Measurements from ENCODE around the gene KIF16B. TPM values are rescaled to one million over a fixed set of nuclear protein-coding genes. Genes with fewer than 3 reads are reported as not detected.

Gene KIF16B
- total and polyA plus RNA-seq, 2 experiments from 2014 or later = 6.5 to 11.1 TPM

DNA sequence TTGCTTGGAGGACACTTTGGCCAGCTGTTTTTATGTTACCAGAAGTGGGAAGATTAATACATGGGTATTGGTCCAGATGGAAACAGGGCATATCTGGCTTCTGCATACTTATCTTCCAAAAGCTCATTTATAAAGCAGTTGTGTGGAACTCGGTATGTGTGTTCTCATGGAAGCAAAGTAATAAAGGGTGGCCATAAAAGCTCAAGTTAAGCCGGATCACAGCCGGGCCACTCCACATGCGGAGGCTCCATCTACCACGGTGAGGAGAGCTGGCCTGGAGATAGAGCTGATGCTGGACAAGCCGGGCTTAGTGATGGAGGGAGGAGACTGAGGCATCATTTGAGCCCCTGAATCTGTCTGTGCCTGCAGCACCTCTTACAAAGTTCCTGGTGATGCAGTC lies 38.6 kb upstream of the KIF16B start:
- Histone ChIP-seq H3K4me3 (no peak overlapping the region), H3K79me2 (replicated peaks; ENCODE audit: insufficient read depth) (no peaks in the 10 kb centered on the region), H3K9me2 (ENCODE audit: insufficient read depth) (no peaks in the 10 kb centered on the region), H4K20me1 (replicated peaks; ENCODE audit: insufficient read depth) (no peaks in the 10 kb centered on the region), H3K4me2 (no peak overlapping the region), H3K27me3 (ENCODE audit: insufficient read depth) (no peaks in the 10 kb centered on the region), H3K36me3 (ENCODE audit: insufficient read depth) (no peaks in the 10 kb centered on the region), H2AFZ (no peak overlapping the region), H3K4me1 (ENCODE audit: insufficient read depth) (no peaks in the 10 kb centered on the region), H3K27ac (ENCODE audit: low read depth) (no peak overlapping the region), H3F3A (replicated peaks; ENCODE audit: low read depth) (no peaks in the 10 kb centered on the region)
- ATAC-seq = no peak
- Mint-ChIP-seq H3K9me3 (peaks cover 4% of the 10 kb centered on the region; the same call in 2 of the 3 replicates), H3K36me3 (ENCODE audit: low read depth) (peaks cover 4% of the 10 kb centered on the region; the same call in 2 of the 3 replicates), H3K27ac (no peak overlapping the region), H3K4me1 (peaks cover 7% of the 10 kb centered on the region; the same call in 2 of the 3 replicates), H3K4me3 (no peak overlapping the region), H3K27me3 (ENCODE audit: insufficient read depth, low read depth, poor library complexity) (peaks cover 5% of the 10 kb centered on the region)
- no peak for DNase-seq (ENCODE audit: low spot score)
- no peak for TF ChIP-seq STAT1 (IDR thresholded peaks at IDR 0.05; ENCODE audit: unreplicated experiment)
- TF ChIP-seq, protein P1, sequence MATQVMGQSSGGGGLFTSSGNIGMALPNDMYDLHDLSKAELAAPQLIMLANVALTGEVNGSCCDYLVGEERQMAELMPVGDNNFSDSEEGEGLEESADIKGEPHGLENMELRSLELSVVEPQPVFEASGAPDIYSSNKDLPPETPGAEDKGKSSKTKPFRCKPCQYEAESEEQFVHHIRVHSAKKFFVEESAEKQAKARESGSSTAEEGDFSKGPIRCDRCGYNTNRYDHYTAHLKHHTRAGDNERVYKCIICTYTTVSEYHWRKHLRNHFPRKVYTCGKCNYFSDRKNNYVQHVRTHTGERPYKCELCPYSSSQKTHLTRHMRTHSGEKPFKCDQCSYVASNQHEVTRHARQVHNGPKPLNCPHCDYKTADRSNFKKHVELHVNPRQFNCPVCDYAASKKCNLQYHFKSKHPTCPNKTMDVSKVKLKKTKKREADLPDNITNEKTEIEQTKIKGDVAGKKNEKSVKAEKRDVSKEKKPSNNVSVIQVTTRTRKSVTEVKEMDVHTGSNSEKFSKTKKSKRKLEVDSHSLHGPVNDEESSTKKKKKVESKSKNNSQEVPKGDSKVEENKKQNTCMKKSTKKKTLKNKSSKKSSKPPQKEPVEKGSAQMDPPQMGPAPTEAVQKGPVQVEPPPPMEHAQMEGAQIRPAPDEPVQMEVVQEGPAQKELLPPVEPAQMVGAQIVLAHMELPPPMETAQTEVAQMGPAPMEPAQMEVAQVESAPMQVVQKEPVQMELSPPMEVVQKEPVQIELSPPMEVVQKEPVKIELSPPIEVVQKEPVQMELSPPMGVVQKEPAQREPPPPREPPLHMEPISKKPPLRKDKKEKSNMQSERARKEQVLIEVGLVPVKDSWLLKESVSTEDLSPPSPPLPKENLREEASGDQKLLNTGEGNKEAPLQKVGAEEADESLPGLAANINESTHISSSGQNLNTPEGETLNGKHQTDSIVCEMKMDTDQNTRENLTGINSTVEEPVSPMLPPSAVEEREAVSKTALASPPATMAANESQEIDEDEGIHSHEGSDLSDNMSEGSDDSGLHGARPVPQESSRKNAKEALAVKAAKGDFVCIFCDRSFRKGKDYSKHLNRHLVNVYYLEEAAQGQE (IDR thresholded peaks at IDR 0.05; ENCODE audit: unreplicated experiment) = no peak
- no peak for TF ChIP-seq ZNF114 (CRISPR knock-in tag; IDR thresholded peaks at IDR 0.05)
- no peak for TF ChIP-seq CREB1 (CRISPR knock-in tag; IDR thresholded peaks at IDR 0.05; ENCODE audit: low read depth)
- TF ChIP-seq EZH2phosphoT487 (IDR thresholded peaks at IDR 0.05; ENCODE audit: unreplicated experiment) = no peak
- TF ChIP-seq, protein P2, sequence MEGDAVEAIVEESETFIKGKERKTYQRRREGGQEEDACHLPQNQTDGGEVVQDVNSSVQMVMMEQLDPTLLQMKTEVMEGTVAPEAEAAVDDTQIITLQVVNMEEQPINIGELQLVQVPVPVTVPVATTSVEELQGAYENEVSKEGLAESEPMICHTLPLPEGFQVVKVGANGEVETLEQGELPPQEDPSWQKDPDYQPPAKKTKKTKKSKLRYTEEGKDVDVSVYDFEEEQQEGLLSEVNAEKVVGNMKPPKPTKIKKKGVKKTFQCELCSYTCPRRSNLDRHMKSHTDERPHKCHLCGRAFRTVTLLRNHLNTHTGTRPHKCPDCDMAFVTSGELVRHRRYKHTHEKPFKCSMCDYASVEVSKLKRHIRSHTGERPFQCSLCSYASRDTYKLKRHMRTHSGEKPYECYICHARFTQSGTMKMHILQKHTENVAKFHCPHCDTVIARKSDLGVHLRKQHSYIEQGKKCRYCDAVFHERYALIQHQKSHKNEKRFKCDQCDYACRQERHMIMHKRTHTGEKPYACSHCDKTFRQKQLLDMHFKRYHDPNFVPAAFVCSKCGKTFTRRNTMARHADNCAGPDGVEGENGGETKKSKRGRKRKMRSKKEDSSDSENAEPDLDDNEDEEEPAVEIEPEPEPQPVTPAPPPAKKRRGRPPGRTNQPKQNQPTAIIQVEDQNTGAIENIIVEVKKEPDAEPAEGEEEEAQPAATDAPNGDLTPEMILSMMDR (conservative IDR thresholded peaks at IDR 0.05; ENCODE audit: low read depth in 2 of 2) = no peak
- TF ChIP-seq, protein P3, sequence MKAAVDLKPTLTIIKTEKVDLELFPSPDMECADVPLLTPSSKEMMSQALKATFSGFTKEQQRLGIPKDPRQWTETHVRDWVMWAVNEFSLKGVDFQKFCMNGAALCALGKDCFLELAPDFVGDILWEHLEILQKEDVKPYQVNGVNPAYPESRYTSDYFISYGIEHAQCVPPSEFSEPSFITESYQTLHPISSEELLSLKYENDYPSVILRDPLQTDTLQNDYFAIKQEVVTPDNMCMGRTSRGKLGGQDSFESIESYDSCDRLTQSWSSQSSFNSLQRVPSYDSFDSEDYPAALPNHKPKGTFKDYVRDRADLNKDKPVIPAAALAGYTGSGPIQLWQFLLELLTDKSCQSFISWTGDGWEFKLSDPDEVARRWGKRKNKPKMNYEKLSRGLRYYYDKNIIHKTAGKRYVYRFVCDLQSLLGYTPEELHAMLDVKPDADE (IDR thresholded peaks at IDR 0.05) = no peak
- TF ChIP-seq POLR2AphosphoS5 (IDR thresholded peaks at IDR 0.05; ENCODE audit: low read depth) = no peak
- no peak for TF ChIP-seq JUNB (IDR thresholded peaks at IDR 0.05; ENCODE audit: unreplicated experiment)
- TF ChIP-seq ZNF331 (CRISPR knock-in tag; IDR thresholded peaks at IDR 0.05; ENCODE audit: low read depth) = no peak
- TF ChIP-seq EZH2 (IDR thresholded peaks at IDR 0.05; ENCODE audit: low read depth, unreplicated experiment) = no peak
- TF ChIP-seq, protein P4, sequence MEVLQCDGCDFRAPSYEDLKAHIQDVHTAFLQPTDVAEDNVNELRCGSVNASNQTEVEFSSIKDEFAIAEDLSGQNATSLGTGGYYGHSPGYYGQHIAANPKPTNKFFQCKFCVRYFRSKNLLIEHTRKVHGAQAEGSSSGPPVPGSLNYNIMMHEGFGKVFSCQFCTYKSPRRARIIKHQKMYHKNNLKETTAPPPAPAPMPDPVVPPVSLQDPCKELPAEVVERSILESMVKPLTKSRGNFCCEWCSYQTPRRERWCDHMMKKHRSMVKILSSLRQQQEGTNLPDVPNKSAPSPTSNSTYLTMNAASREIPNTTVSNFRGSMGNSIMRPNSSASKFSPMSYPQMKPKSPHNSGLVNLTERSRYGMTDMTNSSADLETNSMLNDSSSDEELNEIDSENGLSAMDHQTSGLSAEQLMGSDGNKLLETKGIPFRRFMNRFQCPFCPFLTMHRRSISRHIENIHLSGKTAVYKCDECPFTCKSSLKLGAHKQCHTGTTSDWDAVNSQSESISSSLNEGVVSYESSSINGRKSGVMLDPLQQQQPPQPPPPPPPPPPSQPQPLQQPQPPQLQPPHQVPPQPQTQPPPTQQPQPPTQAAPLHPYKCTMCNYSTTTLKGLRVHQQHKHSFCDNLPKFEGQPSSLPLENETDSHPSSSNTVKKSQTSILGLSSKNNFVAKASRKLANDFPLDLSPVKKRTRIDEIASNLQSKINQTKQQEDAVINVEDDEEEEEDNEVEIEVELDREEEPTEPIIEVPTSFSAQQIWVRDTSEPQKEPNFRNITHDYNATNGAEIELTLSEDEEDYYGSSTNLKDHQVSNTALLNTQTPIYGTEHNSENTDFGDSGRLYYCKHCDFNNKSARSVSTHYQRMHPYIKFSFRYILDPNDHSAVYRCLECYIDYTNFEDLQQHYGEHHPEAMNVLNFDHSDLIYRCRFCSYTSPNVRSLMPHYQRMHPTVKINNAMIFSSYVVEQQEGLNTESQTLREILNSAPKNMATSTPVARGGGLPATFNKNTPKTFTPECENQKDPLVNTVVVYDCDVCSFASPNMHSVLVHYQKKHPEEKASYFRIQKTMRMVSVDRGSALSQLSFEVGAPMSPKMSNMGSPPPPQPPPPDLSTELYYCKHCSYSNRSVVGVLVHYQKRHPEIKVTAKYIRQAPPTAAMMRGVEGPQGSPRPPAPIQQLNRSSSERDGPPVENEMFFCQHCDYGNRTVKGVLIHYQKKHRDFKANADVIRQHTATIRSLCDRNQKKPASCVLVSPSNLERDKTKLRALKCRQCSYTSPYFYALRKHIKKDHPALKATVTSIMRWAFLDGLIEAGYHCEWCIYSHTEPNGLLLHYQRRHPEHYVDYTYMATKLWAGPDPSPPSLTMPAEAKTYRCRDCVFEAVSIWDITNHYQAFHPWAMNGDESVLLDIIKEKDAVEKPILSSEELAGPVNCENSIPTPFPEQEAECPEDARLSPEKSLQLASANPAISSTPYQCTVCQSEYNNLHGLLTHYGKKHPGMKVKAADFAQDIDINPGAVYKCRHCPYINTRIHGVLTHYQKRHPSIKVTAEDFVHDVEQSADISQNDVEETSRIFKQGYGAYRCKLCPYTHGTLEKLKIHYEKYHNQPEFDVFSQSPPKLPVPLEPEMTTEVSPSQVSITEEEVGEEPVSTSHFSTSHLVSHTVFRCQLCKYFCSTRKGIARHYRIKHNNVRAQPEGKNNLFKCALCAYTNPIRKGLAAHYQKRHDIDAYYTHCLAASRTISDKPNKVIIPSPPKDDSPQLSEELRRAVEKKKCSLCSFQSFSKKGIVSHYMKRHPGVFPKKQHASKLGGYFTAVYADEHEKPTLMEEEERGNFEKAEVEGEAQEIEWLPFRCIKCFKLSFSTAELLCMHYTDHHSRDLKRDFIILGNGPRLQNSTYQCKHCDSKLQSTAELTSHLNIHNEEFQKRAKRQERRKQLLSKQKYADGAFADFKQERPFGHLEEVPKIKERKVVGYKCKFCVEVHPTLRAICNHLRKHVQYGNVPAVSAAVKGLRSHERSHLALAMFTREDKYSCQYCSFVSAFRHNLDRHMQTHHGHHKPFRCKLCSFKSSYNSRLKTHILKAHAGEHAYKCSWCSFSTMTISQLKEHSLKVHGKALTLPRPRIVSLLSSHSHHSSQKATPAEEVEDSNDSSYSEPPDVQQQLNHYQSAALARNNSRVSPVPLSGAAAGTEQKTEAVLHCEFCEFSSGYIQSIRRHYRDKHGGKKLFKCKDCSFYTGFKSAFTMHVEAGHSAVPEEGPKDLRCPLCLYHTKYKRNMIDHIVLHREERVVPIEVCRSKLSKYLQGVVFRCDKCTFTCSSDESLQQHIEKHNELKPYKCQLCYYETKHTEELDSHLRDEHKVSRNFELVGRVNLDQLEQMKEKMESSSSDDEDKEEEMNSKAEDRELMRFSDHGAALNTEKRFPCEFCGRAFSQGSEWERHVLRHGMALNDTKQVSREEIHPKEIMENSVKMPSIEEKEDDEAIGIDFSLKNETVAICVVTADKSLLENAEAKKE (CRISPR knock-in tag; IDR thresholded peaks at IDR 0.05) = no peak

All from GM23338 (cell line).